ENCODE data around the gene RPL19. TPM values are rescaled to one million over a fixed set of nuclear protein-coding genes. Genes with fewer than 3 reads are reported as not detected.
A peak's percentile ranks its signal among the peaks of the same experiment; 100 is the strongest.

RPL19 gene
- total RNA-seq, 1 donor from 2014 or later: 3,324 TPM

GRCh38 chr17:39224778-39225307 is 24.8 kb downstream of the RPL19 start:
- no peak for DNase-seq

GRCh38 chr17:39225308-39225958 is 25.4 kb downstream of the RPL19 start, which contains the start of gene STAC2:
Gene STAC2, minus strand, starts transcription at chr17:39225945. Its CDS starts 443 bp downstream, at chr17:39225502.
- ChIA-PET POLR2A (interaction anchor here (0.6 to 1.2 kb wide), 4 partner anchors 13 to 414 kb away, joined by 3 to 11 read pairs (median 4); partner anchors contain the start of gene RPL19), CTCF (interaction anchor here (0.7 kb wide), 1 partner anchor 19 kb away, joined by 4 read pairs; no protein-coding TSS in a partner anchor)
- H3K9me3 Mint-ChIP-seq: no peaks in the 10 kb centered on the region
- peaks cover 12% of the 10 kb centered on the region for H3K4me1 Mint-ChIP-seq
- intact Hi-C loops (cut with micrococcal nuclease): loop anchor here (2.0 kb wide), 2 partner anchors 13 to 17 kb away; no protein-coding TSS in a partner anchor
- no peaks in the 10 kb centered on the region for H3K36me3 Mint-ChIP-seq (ENCODE audit: low read depth)
- peak within 1 kb of the TSS; percentile 7 for H3K27ac Mint-ChIP-seq
- peak within 1 kb of the TSS; percentile 78 for H3K4me3 Mint-ChIP-seq
- H3K27me3 Mint-ChIP-seq: peaks cover 39% of the 10 kb centered on the region
- no peak for TF ChIP-seq CTCF (IDR thresholded peaks at IDR 0.05)
- peak; percentile 81 for ATAC-seq (ENCODE audit: low read depth)
- peak; percentile 54 for DNase-seq

More at GRCh38 chr17:39224778-39225307, 24.8 kb downstream of the RPL19 start:
- intact Hi-C loops (cut with micrococcal nuclease): loop anchor here (2.0 kb wide), 2 partner anchors 14 to 16 kb away; no protein-coding TSS in a partner anchor
- H3K36me3 Mint-ChIP-seq (ENCODE audit: low read depth): no peaks in the 10 kb centered on the region
- H3K9me3 Mint-ChIP-seq: no peaks in the 10 kb centered on the region
- peak; percentile 60 for ATAC-seq (ENCODE audit: low read depth)
- ChIA-PET POLR2A (interaction anchor here (0.6 kb wide), 1 partner anchor 18 kb away, joined by 3 read pairs; no protein-coding TSS in a partner anchor), CTCF (no interaction called here)
- H3K4me3 Mint-ChIP-seq: peak overlapping the region; percentile 73
- peaks cover 39% of the 10 kb centered on the region for H3K27me3 Mint-ChIP-seq
- TF ChIP-seq CTCF (IDR thresholded peaks at IDR 0.05): no peak
- peaks cover 12% of the 10 kb centered on the region for H3K4me1 Mint-ChIP-seq
- H3K27ac Mint-ChIP-seq: no peak overlapping the region

GRCh38 chr17:39225959-39226683 is 26.0 kb downstream of the RPL19 start:
- ATAC-seq (ENCODE audit: low read depth) (peak; percentile 63), DNase-seq (no peak)
- ChIA-PET POLR2A (interaction anchor here (0.6 to 1.2 kb wide), 4 partner anchors 12 to 415 kb away, joined by 3 to 11 read pairs (median 4); partner anchors contain the start of gene RPL19), CTCF (interaction anchor here (0.7 kb wide), 1 partner anchor 18 kb away, joined by 4 read pairs; no protein-coding TSS in a partner anchor)
- intact Hi-C loops (cut with micrococcal nuclease): loop anchor here (2.0 kb wide), 2 partner anchors 13 to 17 kb away; no protein-coding TSS in a partner anchor
- H3K27ac Mint-ChIP-seq: peak overlapping the region; percentile 7
- H3K4me3 Mint-ChIP-seq: peak overlapping the region; percentile 78
- no peaks in the 10 kb centered on the region for H3K36me3 Mint-ChIP-seq (ENCODE audit: low read depth)
- H3K4me1 Mint-ChIP-seq: peaks cover 12% of the 10 kb centered on the region
- H3K9me3 Mint-ChIP-seq: no peaks in the 10 kb centered on the region
- no peak for TF ChIP-seq CTCF (IDR thresholded peaks at IDR 0.05)
- peaks cover 39% of the 10 kb centered on the region for H3K27me3 Mint-ChIP-seq

- TF ChIP-seq CTCF (IDR thresholded peaks at IDR 0.05): no peak
- DNase-seq (no peak), ATAC-seq (ENCODE audit: low read depth) (no peak)
- Mint-ChIP-seq H3K9me3 (no peaks in the 10 kb centered on the region), H3K27me3 (peaks cover 50% of the 10 kb centered on the region), H3K36me3 (ENCODE audit: low read depth) (no peaks in the 10 kb centered on the region), H3K27ac (no peak overlapping the region), H3K4me1 (peaks cover 21% of the 10 kb centered on the region), H3K4me3 (no peak overlapping the region)
- ChIA-PET POLR2A (no interaction called here), CTCF (no interaction called here)
- intact Hi-C loops (cut with micrococcal nuclease): no loop called here
These were observed 27.4 kb downstream of the RPL19 start for GRCh38 chr17:39227364-39227919.

All from activated B cell treated with CpG ODN at 0.5 μM for 24 hours (primary cell).